Renal cortex interstitium (tissue), 15 donors: ENCODE data around the gene BBS9. TPM values are rescaled to one million over a fixed set of nuclear protein-coding genes. Genes with fewer than 3 reads are reported as not detected.
"Not testable (repeated sequence)": the region's sequence is repeated elsewhere in the genome, so short reads cannot be mapped to it uniquely, and the experiment has no call there.

ENCODE experiments used
- DNase-seq, 11 donors: peaks; one replicate each; pipeline ENCODE4 v3.0.0-alpha.2; 2013; ENCODE audit warnings: low read depth in 9 of 11, low spot score in 4 of 11; ENCODE audit errors: extremely low read depth in 1 of 11
- long read RNA-seq, 16 experiments: transcript quantifications; one replicate each; lab custom pipeline, GENCODE V29; 2026
- polyA plus RNA-seq, 3 donors: library from polyadenylated mRNA; unstranded; fragments of 120-200 nt; gene quantifications; one replicate each; pipeline ENCODE4 v1.2.1, GENCODE V29; 2013; ENCODE audit not compliant: insufficient read length in 3 of 3

The BBS9 gene
- polyA plus RNA-seq: 10 to 100 TPM; 15.5 to 17.2 (median 16.9) TPM
- long read RNA-seq, donor 1: 0 reads
- long read RNA-seq, donor 2: 0 reads
- long read RNA-seq, donor 3, partial matches to known transcripts: 0 of 1 reads
- long read RNA-seq, donor 3, other reads (novel, unspliced or antisense): 0 of 1 reads
- long read RNA-seq, donor 4, partial matches to known transcripts: 0 of 2 reads
- long read RNA-seq, donor 4, other reads (novel, unspliced or antisense): 0 of 2 reads
- long read RNA-seq, donor 5: 0 reads
- long read RNA-seq, donor 6, partial matches to known transcripts: 0 of 1 reads
- long read RNA-seq, donor 6, other reads (novel, unspliced or antisense): 0 of 1 reads
- long read RNA-seq, donor 7: 0 reads
- long read RNA-seq, donor 8: 0 reads
- long read RNA-seq, donor 9: 0 reads
- long read RNA-seq, donor 10, partial matches to known transcripts: 0 of 3 reads
- long read RNA-seq, donor 10, other reads (novel, unspliced or antisense): 0 of 3 reads
- long read RNA-seq, donor 11, partial matches to known transcripts: 0 of 2 reads
- long read RNA-seq, donor 11, other reads (novel, unspliced or antisense): 0 of 2 reads
- long read RNA-seq, donor 12, partial matches to known transcripts: 0 of 1 reads
- long read RNA-seq, donor 12, other reads (novel, unspliced or antisense): 0 of 1 reads
- long read RNA-seq, donor 13: 0 reads
- long read RNA-seq, donor 14, partial matches to known transcripts: 0 of 1 reads
- long read RNA-seq, donor 14, other reads (novel, unspliced or antisense): 0 of 1 reads
- long read RNA-seq, donor 15: 0 reads
- long read RNA-seq, donor 16: 0 reads

- DNase-seq: peak; percentile 83 to 93 (median 90)
Observed at GRCh38 chr7:33128990-33129805, at the start of gene BBS9. Gene BBS9, plus strand, starts transcription at chr7:33129564. Its CDS starts 16,689 bp downstream, at chr7:33146253.

- DNase-seq: no peak
Observed at GRCh38 chr7:33079763-33080690, 49.3 kb upstream of the BBS9 start.

GRCh38 chr7:33087356-33087755 is 42.0 kb upstream of the BBS9 start:
- no peak for DNase-seq

- no peak for DNase-seq
Observed at GRCh38 chr7:33087858-33088257, 41.5 kb upstream of the BBS9 start.

GRCh38 chr7:33089142-33089541 is 40.2 kb upstream of the BBS9 start:
- no peak for DNase-seq

GRCh38 chr7:33091111-33091531 is 38.2 kb upstream of the BBS9 start:
- DNase-seq: no peak

DNA sequence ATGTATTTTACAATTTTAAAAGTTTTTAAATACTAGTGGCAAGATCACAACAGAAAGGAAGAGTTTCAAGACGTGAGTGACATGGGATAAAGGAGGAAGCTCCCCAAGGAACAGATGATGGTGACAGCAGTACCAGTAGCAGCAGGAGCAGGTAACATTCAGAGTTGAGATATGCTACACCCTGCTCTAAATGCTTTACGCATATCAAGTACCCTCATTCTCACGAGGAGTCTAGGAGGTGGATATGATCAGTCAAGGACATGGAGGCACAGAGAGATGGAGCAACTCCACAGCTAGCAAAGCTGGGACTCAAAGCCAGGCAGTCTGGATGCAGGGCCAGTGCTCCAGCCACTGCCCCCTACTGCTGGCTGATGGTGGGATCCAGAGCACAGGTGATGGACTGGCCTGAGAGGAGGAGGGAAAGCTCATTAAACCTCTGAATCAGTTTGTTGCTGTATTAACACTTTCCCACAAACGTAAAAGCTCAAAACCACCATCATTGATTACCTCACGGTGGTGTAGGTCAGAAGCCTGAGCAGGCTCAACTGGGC is 37.6 kb upstream of the BBS9 start:
- DNase-seq: no peak

DNA sequence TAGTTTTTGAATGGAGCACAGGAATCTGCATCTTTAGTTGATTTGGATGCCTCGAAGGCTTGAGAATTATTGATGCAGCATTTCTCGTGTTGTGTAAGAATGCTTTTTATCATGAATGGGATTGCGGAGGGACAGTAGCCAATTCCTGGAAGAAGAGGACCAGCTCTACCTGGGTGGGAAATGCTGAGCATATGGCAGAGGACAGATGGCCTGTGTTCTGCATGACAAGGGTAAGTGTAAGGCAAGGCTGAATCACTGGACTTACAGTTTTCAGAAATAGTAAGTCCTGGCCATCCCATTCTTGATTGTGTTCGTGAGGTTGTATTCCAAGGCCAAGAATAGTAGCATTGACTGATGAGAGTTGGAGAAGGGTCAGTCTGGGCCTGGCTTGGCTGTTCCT is 36.1 kb upstream of the BBS9 start:
- DNase-seq: no peak

- not testable (repeated sequence) for DNase-seq
Observed at GRCh38 chr7:33094745-33095275, 34.6 kb upstream of the BBS9 start.

GRCh38 chr7:33099154-33099940 is 30.0 kb upstream of the BBS9 start:
- DNase-seq: no peak

- DNase-seq: no peak
Observed at GRCh38 chr7:33100770-33101169, 28.6 kb upstream of the BBS9 start.

GRCh38 chr7:33101906-33102305 is 27.5 kb upstream of the BBS9 start:
- DNase-seq: no peak

GRCh38 chr7:33107136-33108066 is 22.0 kb upstream of the BBS9 start:
- peak in 2 of 11 donors; percentile 51 to 53 for DNase-seq

DNA sequence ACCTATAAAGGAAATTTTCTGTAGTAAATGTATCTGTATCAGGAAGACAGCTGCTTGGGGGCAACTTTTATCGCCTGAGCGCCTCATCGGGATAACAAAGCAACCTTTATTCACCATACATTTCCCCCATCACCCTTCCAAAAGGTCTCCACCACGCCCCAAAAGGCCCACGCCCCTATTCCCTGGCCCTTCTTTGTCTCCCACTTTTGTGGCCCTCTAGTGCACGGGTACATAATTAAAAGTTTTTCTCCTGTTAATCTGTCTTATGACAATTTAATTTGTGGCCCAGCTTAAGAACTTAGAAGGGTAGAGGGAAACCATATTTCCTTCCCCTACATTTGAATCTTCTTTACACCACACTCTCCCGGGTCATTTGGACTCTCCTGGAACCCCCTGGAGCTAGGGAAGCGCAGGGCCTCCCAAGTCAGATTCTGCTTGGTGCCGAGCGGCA is 20.8 kb upstream of the BBS9 start:
- no peak for DNase-seq

GRCh38 chr7:33109005-33109757 is 20.2 kb upstream of the BBS9 start, which contains the start of gene RP9:
Gene RP9, minus strand, starts transcription at chr7:33109404. Its CDS starts 32 bp downstream, at chr7:33109372.
- DNase-seq: peak in 7 of 11 donors; percentile 68 to 80 (median 75)
